ENCODE data around the gene IQCF5.
"Not testable (repeated sequence)": the region's sequence is repeated elsewhere in the genome, so short reads cannot be mapped to it uniquely, and the experiment has no call there.

IQCF5 gene

DNA sequence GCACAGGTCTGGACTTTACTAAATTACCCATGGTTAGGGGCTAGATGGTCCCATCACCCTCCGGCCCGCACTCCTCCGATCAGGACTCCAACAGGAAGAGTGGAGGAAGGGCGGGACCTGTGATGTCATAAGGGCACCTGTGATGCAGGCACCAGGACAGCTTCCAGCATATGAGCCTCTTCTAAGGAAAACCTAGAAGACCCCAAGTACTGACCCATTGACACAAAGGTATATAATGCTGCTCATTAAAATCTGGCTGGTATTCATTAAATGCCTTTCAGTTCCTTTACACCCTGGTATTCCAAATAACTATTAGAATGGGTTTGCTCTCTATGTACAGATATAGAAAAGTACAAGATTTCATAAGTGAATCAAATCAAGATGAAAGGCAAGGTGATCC lies at the start of gene IQCF5:
Gene IQCF5 (minus strand): TSS at position 101 of the 400 bp plus-strand sequence. CDS start 70 bp downstream, at position 31.
- no peaks in the 10 kb centered on the region for H3K9me3 Mint-ChIP-seq
- TF ChIP-seq, protein P1, sequence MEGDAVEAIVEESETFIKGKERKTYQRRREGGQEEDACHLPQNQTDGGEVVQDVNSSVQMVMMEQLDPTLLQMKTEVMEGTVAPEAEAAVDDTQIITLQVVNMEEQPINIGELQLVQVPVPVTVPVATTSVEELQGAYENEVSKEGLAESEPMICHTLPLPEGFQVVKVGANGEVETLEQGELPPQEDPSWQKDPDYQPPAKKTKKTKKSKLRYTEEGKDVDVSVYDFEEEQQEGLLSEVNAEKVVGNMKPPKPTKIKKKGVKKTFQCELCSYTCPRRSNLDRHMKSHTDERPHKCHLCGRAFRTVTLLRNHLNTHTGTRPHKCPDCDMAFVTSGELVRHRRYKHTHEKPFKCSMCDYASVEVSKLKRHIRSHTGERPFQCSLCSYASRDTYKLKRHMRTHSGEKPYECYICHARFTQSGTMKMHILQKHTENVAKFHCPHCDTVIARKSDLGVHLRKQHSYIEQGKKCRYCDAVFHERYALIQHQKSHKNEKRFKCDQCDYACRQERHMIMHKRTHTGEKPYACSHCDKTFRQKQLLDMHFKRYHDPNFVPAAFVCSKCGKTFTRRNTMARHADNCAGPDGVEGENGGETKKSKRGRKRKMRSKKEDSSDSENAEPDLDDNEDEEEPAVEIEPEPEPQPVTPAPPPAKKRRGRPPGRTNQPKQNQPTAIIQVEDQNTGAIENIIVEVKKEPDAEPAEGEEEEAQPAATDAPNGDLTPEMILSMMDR (IDR thresholded peaks at IDR 0.05; ENCODE audit: unreplicated experiment in 3 of 3) = no peak
- peaks cover 13% of the 10 kb centered on the region for H3K27me3 Mint-ChIP-seq (ENCODE audit: low read depth)
- H3K27ac Mint-ChIP-seq = no peak within 1 kb of the TSS
- H3K4me3 Mint-ChIP-seq = no peak within 1 kb of the TSS
- H3K36me3 Mint-ChIP-seq (ENCODE audit: low read depth) = no peaks in the 10 kb centered on the region
- H3K4me1 Mint-ChIP-seq = no peaks in the 10 kb centered on the region

DNA sequence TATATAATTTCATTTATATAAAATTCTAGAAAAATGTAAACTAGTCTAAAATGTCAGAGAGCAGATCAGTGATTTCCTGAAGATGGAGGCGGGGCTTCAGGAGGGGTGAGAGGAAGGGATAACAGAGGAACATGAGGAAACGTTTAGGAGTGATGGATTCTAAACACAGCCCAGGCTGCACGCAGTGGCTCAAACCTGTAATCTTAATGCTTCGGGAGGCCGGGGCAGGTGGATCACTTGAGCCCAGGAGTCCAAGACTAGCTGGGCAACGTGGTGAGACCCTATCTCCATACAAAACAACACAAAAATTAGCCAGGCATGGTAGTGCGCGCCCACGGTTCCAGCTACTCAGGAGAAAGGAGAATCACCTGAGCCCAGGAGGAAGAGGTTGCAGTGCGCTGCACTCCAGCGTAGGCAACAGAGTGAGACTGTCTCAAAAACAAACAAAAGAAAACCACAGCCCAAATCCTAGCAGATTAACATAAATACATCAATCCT lies 45.7 kb upstream of the IQCF5 start:
- Mint-ChIP-seq H3K4me3 (no peak overlapping the region), H3K36me3 (ENCODE audit: low read depth) (no peaks in the 10 kb centered on the region), H3K9me3 (no peaks in the 10 kb centered on the region), H3K27ac (no peak overlapping the region), H3K27me3 (ENCODE audit: low read depth) (no peaks in the 10 kb centered on the region), H3K4me1 (no peaks in the 10 kb centered on the region)
- TF ChIP-seq, protein P1 (IDR thresholded peaks at IDR 0.05; ENCODE audit: unreplicated experiment in 3 of 3) = no peak

DNA sequence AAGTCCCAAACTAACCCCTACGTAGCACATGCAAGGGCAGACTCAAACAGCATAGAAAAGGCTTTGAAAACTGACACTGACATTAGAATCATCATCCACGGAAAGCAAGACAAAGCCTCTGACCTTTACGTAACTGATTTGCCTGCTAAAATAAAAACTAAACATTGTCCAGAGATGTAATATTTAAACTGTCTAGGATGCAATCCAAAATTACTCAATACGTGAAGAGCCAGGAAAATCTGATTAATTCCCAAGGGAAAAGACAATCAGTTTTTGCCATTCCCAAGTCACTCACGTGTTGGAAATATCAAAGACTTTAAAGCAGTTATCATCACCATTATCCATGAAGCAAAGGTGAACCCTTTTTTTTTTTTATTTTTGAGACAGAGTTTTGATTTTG lies 41.0 kb upstream of the IQCF5 start:
- TF ChIP-seq, protein P1 (IDR thresholded peaks at IDR 0.05; ENCODE audit: unreplicated experiment in 3 of 3) = no peak

DNA sequence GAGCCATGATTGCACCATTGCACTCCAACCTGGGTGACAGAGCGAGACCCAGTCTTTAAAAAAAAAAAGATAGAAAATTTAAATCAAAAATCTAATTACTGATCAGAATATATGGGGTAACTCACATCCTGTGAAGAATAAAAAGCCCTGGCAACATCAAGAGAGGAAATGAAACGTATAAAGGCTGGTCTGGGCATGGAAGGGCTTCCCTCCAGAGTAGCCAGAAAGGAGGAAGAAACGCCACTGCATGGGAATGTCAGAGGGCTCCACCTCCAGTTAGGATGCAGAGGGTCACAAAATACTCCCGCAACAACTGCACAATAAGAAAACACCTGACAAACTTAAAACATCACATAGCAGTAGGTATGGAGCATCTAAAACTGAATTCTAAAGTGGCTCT lies 32.6 kb upstream of the IQCF5 start:
- no peak overlapping the region for H3K4me3 Mint-ChIP-seq
- no peak overlapping the region for H3K27ac Mint-ChIP-seq
- H3K36me3 Mint-ChIP-seq (ENCODE audit: low read depth) = no peaks in the 10 kb centered on the region
- peaks cover 33% of the 10 kb centered on the region for H3K9me3 Mint-ChIP-seq
- TF ChIP-seq, protein P1 (IDR thresholded peaks at IDR 0.05; ENCODE audit: unreplicated experiment in 3 of 3) = no peak
- H3K27me3 Mint-ChIP-seq (ENCODE audit: low read depth) = peaks cover 1% of the 10 kb centered on the region
- H3K4me1 Mint-ChIP-seq = no peaks in the 10 kb centered on the region

More for the DNA sequence above, 41.0 kb upstream of the IQCF5 start:
- H3K27me3 Mint-ChIP-seq (ENCODE audit: low read depth) = peaks cover 7% of the 10 kb centered on the region
- H3K9me3 Mint-ChIP-seq = no peaks in the 10 kb centered on the region
- H3K27ac Mint-ChIP-seq = no peak overlapping the region
- H3K4me3 Mint-ChIP-seq = no peak overlapping the region
- no peaks in the 10 kb centered on the region for H3K36me3 Mint-ChIP-seq (ENCODE audit: low read depth)
- H3K4me1 Mint-ChIP-seq = no peaks in the 10 kb centered on the region

DNA sequence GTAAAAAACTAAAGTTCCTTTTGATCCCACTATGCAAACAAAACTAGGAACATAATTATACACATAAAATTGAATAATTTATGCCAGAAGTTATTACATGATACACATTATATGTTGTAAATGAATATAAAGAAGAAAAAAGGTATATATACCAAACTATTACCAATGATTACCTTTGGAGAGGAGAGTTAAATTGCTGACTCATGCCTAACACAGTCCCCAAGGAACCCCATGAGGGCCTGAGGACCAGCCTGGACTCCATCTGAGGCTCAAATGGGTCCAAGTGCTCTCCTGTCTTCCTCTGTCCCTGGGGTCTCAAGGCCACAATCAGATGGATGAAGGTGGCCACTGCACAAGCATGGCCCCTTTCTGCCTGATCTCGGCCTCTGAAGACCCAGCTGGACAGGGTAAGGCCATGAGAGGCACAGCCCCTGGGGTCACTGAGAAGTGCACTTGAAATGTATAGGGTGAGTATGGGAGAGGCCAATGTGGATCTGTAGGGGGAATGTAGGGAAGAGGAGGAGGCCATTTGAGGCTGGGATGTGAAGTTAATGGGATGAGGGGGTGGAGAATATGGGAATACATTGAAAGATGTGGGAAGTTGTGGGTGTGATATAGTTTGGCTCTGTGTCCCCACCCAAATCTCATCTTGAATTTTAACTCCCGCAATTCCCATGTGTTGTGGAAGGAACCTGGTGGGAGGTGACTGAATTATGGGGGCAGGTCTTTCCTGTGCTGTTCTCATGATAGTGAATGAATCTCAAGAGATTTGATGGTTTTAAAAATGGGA lies 28.8 kb upstream of the IQCF5 start:
- Mint-ChIP-seq H3K27ac (no peak overlapping the region), H3K36me3 (ENCODE audit: low read depth) (no peaks in the 10 kb centered on the region), H3K4me1 (no peaks in the 10 kb centered on the region), H3K4me3 (no peak overlapping the region), H3K9me3 (peaks cover 30% of the 10 kb centered on the region), H3K27me3 (ENCODE audit: low read depth) (peaks cover 19% of the 10 kb centered on the region)
- TF ChIP-seq, protein P1 (IDR thresholded peaks at IDR 0.05; ENCODE audit: unreplicated experiment in 3 of 3) = no peak

DNA sequence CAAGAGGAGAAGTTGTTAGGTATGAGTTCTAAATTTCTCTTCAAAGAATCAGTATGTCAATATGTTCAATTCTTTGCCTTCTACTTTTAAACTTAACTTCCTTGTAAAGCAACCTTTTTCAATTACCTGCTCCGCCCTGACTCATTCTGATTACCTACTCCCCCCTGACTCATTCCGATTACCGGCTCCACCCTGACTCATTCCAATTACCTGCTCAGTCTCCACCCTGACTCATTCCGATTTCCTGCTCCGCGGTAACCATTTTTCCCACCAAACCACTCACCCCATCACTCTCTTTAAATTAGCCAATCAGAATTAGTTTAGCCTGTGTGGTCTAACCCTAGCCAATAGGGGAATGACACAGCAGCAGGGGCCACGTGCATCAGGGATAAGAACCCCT lies 27.0 kb upstream of the IQCF5 start:
- not testable (repeated sequence) for H3K4me1 Mint-ChIP-seq; H3K27ac Mint-ChIP-seq; H3K36me3 Mint-ChIP-seq (ENCODE audit: low read depth); H3K4me3 Mint-ChIP-seq
- H3K27me3 Mint-ChIP-seq (ENCODE audit: low read depth) = peaks cover 26% of the 10 kb centered on the region
- peaks cover 18% of the 10 kb centered on the region for H3K9me3 Mint-ChIP-seq

DNA sequence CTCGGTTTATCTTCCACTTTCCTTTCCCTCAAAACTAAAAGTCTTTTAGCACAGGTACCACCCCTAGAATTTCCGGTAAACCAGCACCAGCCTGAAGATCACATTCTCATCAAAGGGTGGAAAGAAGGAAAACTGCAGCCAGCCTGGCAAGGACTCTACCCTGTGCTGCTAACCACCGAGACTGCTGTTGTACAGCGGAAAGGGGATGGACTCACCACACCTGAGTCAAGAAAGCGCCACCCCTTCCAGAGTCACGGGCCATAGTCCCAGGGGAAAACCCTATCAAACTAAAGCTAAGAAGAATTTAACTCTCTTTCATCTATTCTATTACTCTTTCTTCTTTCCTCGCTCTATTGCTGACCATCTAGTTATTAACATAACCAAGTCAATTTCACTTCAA lies 24.6 kb upstream of the IQCF5 start:
- H3K9me3 Mint-ChIP-seq, H3K27ac Mint-ChIP-seq, H3K4me3 Mint-ChIP-seq: not testable (repeated sequence)

More for the DNA sequence above, 24.6 kb upstream of the IQCF5 start:
- H3K27me3 Mint-ChIP-seq (ENCODE audit: low read depth) = peaks cover 31% of the 10 kb centered on the region
- not testable (repeated sequence) for H3K4me1 Mint-ChIP-seq; H3K36me3 Mint-ChIP-seq (ENCODE audit: low read depth)

Measured in nephron (organoid).